GM12892 (cell line): ENCODE results near the gene NRXN3.

Experiments
- POLR2A ChIP-seq: IDR thresholded peaks from 2 replicates; pipeline ENCODE4 v1.6.1; 2011; ENCODE audit warnings: low read depth, low read length, control low read depth
- POLR2AphosphoS5 ChIP-seq: IDR thresholded peaks from 2 replicates; pipeline ENCODE4 v1.6.1; 2011; ENCODE audit warnings: low read depth, low read length, control low read depth

DNA sequence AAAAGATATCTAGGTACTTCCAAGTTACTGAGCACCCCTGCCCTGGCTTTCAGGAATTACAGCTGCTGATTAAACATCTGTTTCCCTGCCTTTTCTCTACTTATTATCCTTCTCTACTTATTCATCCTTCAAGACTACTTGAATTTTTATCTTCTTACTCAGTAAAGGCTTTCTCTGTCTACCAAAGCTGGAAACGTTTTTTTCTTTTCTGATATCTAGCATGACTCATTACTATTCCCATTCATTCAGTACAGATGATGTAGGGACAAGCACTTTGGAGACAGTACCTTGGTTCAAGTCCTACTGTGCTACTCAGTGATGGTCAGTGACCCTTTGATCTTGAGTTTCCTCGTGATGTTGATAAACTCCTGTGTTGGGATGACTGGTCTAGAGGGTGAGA, 848.7 kb downstream of the NRXN3 start:
- no peak for TF ChIP-seq POLR2AphosphoS5
- no peak for TF ChIP-seq POLR2A
